Gastroesophageal sphincter (tissue), 3 donors: ENCODE results near the gene ZMYND12.

ENCODE experiments used
- EP300 ChIP-seq: sonication (generic); formaldehyde crosslinking; IDR thresholded peaks from one replicate; pipeline ENCODE4 v1.6.1; 2017; ENCODE audit warnings: antibody characterized with exemption, mild to moderate bottlenecking
- POLR2A ChIP-seq, 2 donors: fragments of 450-650 bp; IDR thresholded peaks; one replicate each; pipeline ENCODE4 v1.6.1; 2017; ENCODE audit warnings: antibody characterized with exemption in 2 of 2, mild to moderate bottlenecking in 2 of 2, moderate library complexity in 1 of 2
- TF ChIP-seq, protein P1 (sequence below), 4 experiments: fragments of 200-600 bp in 2 of 4; fragments of 450-650 bp in 2 of 4; sonication (generic) in 1 of 4; IDR thresholded peaks; one replicate each; pipeline ENCODE4 v1.5.1; 2017 to 2019; ENCODE audit warnings: antibody characterized with exemption in 4 of 4, mild to moderate bottlenecking in 2 of 4, moderate library complexity in 2 of 4

DNA sequence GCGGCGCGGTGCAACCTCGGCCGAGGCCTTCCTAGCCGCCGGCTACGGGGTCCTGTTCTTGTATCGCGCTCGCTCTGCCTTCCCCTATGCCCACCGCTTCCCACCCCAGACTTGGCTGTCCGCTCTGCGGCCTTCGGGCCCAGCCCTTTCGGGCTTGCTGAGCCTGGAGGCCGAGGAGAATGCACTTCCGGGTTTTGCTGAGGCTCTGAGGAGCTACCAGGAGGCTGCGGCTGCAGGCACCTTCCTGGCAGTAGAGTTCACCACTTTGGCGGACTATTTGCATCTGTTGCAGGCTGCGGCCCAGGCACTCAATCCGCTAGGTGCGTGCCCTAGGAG is 900 bp upstream of the ZMYND12 start:
- TF ChIP-seq EP300 (no peak), POLR2A (IDR thresholded peaks at IDR 0.05) (no peak)
- TF ChIP-seq, protein P1, sequence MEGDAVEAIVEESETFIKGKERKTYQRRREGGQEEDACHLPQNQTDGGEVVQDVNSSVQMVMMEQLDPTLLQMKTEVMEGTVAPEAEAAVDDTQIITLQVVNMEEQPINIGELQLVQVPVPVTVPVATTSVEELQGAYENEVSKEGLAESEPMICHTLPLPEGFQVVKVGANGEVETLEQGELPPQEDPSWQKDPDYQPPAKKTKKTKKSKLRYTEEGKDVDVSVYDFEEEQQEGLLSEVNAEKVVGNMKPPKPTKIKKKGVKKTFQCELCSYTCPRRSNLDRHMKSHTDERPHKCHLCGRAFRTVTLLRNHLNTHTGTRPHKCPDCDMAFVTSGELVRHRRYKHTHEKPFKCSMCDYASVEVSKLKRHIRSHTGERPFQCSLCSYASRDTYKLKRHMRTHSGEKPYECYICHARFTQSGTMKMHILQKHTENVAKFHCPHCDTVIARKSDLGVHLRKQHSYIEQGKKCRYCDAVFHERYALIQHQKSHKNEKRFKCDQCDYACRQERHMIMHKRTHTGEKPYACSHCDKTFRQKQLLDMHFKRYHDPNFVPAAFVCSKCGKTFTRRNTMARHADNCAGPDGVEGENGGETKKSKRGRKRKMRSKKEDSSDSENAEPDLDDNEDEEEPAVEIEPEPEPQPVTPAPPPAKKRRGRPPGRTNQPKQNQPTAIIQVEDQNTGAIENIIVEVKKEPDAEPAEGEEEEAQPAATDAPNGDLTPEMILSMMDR (IDR thresholded peaks at IDR 0.05) = no peak
